CD4-positive, alpha-beta memory T cell (primary cell): ENCODE measurements around the gene GNG7. TPM values are rescaled to one million over a fixed set of nuclear protein-coding genes. Genes with fewer than 3 reads are reported as not detected.

Experiments
- CTCF ChIA-PET: fragments of 350-600 bp; sonication (Branson Sonifier 250); formaldehyde crosslinking; loops from one replicate; lab custom pipeline; 2021; ENCODE audit warnings: inconsistent platforms; ENCODE audit not compliant: partially characterized antibody; lab: Charles Lee
- POLR2A ChIA-PET: fragments of 350-600 bp; sonication (Branson Sonifier 250); formaldehyde crosslinking; loops from one replicate; lab custom pipeline; 2021; ENCODE audit not compliant: partially characterized antibody; lab: Charles Lee
- DNase-seq, 5 donors: peaks; one replicate each; pipeline versions ENCODE4 v3.0.0 to v3.0.0-alpha.2; 2020 to 2022; ENCODE audit warnings: mixed read lengths in 1 of 5
- H3K27ac ChIP-seq: one replicate; pipeline ENCODE4 v1.7.0; 2013; ENCODE audit warnings: low read depth, low read length
- H3K27me3 ChIP-seq: 2 replicates; pipeline ENCODE4 v1.7.0; 2013; ENCODE audit warnings: mild to moderate bottlenecking, low read length, moderate library complexity; ENCODE audit not compliant: insufficient read depth
- H3K36me3 ChIP-seq: 2 replicates; pipeline ENCODE4 v1.7.0; 2013; ENCODE audit warnings: mild to moderate bottlenecking, low read length, moderate library complexity; ENCODE audit not compliant: insufficient read depth
- H3K4me1 ChIP-seq: 2 replicates; pipeline ENCODE4 v1.7.0; 2013; ENCODE audit warnings: mild to moderate bottlenecking, low read length, moderate library complexity; ENCODE audit not compliant: insufficient read depth
- H3K4me3 ChIP-seq, 2 donors: one replicate each; pipeline ENCODE4 v1.7.0; 2013; ENCODE audit warnings: low read length in 2 of 2, mild to moderate bottlenecking in 1 of 2
- H3K9me3 ChIP-seq, 2 donors: one replicate each; pipeline ENCODE4 v1.7.0; 2013; ENCODE audit warnings: low read length in 2 of 2, control low read depth in 1 of 2; ENCODE audit not compliant: control insufficient read depth in 1 of 2
- H3K27ac Mint-ChIP-seq, 7 donors: one replicate each; pipeline ENCODE4 v1.8.0; 2020 to 2021; ENCODE audit warnings: mixed read lengths in 7 of 7, mild to moderate bottlenecking in 6 of 7, inconsistent platforms in 3 of 7, moderate library complexity in 3 of 7
- H3K27me3 Mint-ChIP-seq, 2 donors: one replicate each; pipeline ENCODE4 v1.8.0; 2020 to 2021; ENCODE audit warnings: mixed read lengths in 2 of 2
- H3K36me3 Mint-ChIP-seq, 2 donors: one replicate each; pipeline ENCODE4 v1.8.0; 2020 to 2021; ENCODE audit warnings: mixed read lengths in 2 of 2, inconsistent platforms in 1 of 2, mild to moderate bottlenecking in 1 of 2
- H3K4me1 Mint-ChIP-seq, 4 donors: one replicate each; pipeline ENCODE4 v1.8.0; 2020 to 2021; ENCODE audit warnings: mixed read lengths in 4 of 4, mild to moderate bottlenecking in 1 of 4
- H3K4me3 Mint-ChIP-seq, 8 donors: one replicate each; pipeline ENCODE4 v1.8.0; 2020 to 2021; ENCODE audit warnings: mixed read lengths in 8 of 8, mild to moderate bottlenecking in 7 of 8, moderate library complexity in 6 of 8, inconsistent platforms in 3 of 8
- H3K9me3 Mint-ChIP-seq, 8 donors: one replicate each; pipeline ENCODE4 v1.8.0; 2020 to 2021; ENCODE audit warnings: mixed read lengths in 8 of 8, mild to moderate bottlenecking in 5 of 8, inconsistent platforms in 3 of 8, moderate library complexity in 1 of 8
- intact Hi-C: fragments of 100-400 bp; cut with micrococcal nuclease; formaldehyde crosslinking; loops from one replicate; pipeline ENCODE4 v1.15.1; 2023
- polyA plus RNA-seq, 2 donors: library from polyadenylated mRNA; unstranded; fragments of 300-500 nt; fragmentation: Illumina TruSeq; gene quantifications; one replicate each; pipeline ENCODE4 v1.2.3, GENCODE V29; 2021
- total RNA-seq, 2 experiments: library from RNA; stranded (reverse); gene quantifications; one replicate each; pipeline ENCODE4 v1.2.3, GENCODE V29; 2021

GNG7 gene
- total and polyA plus RNA-seq, 4 experiments from 2014 or later: 1.9 to 4.2 (median 3.2) TPM

GRCh38 chr19:2721570-2722540 is 19.4 kb upstream of the GNG7 start:
- H3K4me3 ChIP-seq: no peak overlapping the region
- Mint-ChIP-seq H3K9me3 (no peaks in the 10 kb centered on the region), H3K27me3 (peaks cover 19 to 21% of the 10 kb centered on the region in 2 donors), H3K36me3 (no peaks in the 10 kb centered on the region), H3K4me3 (peak overlapping the region in 7 of 8 donors; percentile 17 to 70 (median 51)), H3K27ac (no peak overlapping the region), H3K4me1 (peaks cover 1 to 10% (median 4%) of the 10 kb centered on the region in 4 donors)
- no peaks in the 10 kb centered on the region for H3K36me3 ChIP-seq
- DNase-seq: no peak
- CTCF ChIA-PET: no interaction called here
- H3K4me1 ChIP-seq: no peaks in the 10 kb centered on the region
- no peak overlapping the region for H3K27ac ChIP-seq
- POLR2A ChIA-PET: interaction anchor here (0.6 kb wide), 1 partner anchor 245 kb away, joined by 3 read pairs; no protein-coding TSS in a partner anchor
- peaks cover 5% of the 10 kb centered on the region for H3K27me3 ChIP-seq
- no peaks in the 10 kb centered on the region for H3K9me3 ChIP-seq
- intact Hi-C loops: no loop called here

- H3K4me1 Mint-ChIP-seq: peaks cover 1 to 10% (median 4%) of the 10 kb centered on the region in 4 donors
- H3K9me3 Mint-ChIP-seq: peaks cover 0 to under 1% (median 0%) of the 10 kb centered on the region in 8 donors
- H3K27me3 ChIP-seq: peaks cover 5% of the 10 kb centered on the region
- no peak for DNase-seq
- no peaks in the 10 kb centered on the region for H3K36me3 ChIP-seq
- H3K27me3 Mint-ChIP-seq: peaks cover 18 to 19% of the 10 kb centered on the region in 2 donors
- H3K4me1 ChIP-seq: no peaks in the 10 kb centered on the region
- H3K9me3 ChIP-seq: no peaks in the 10 kb centered on the region
- ChIA-PET POLR2A (no interaction called here), CTCF (no interaction called here)
- H3K27ac Mint-ChIP-seq: no peak within 1 kb of the TSS
- H3K4me3 Mint-ChIP-seq: peak within 1 kb of the TSS in 7 of 8 donors; percentile 17 to 70 (median 51)
- H3K4me3 ChIP-seq: no peak within 1 kb of the TSS
- H3K27ac ChIP-seq: no peak within 1 kb of the TSS
- H3K36me3 Mint-ChIP-seq: peaks cover 0 to under 1% of the 10 kb centered on the region in 2 donors
- intact Hi-C loops: no loop called here
These were observed 18.5 kb upstream of the GNG7 start, which contains the start of gene DIRAS1 for GRCh38 chr19:2720777-2721569. Gene DIRAS1, minus strand, starts transcription at chr19:2721372. Its CDS starts 3,566 bp downstream, at chr19:2717806.

GRCh38 chr19:2719920-2720776 is 17.7 kb upstream of the GNG7 start:
- ChIA-PET POLR2A (no interaction called here), CTCF (no interaction called here)
- peaks cover 0 to 9% (median 6%) of the 10 kb centered on the region in 8 donors for H3K9me3 Mint-ChIP-seq
- H3K27me3 ChIP-seq: peaks cover 5% of the 10 kb centered on the region
- H3K36me3 ChIP-seq: no peaks in the 10 kb centered on the region
- no peak overlapping the region for H3K27ac Mint-ChIP-seq
- H3K4me3 Mint-ChIP-seq: peak overlapping the region in 5 of 8 donors; percentile 51 to 69 (median 67)
- peaks cover 17 to 22% of the 10 kb centered on the region in 2 donors for H3K27me3 Mint-ChIP-seq
- peaks cover 1 to 10% (median 7%) of the 10 kb centered on the region in 4 donors for H3K4me1 Mint-ChIP-seq
- no peak overlapping the region for H3K27ac ChIP-seq
- peaks cover 0 to 5% of the 10 kb centered on the region in 2 donors for H3K36me3 Mint-ChIP-seq
- intact Hi-C loops: no loop called here
- no peaks in the 10 kb centered on the region for H3K9me3 ChIP-seq
- no peaks in the 10 kb centered on the region for H3K4me1 ChIP-seq
- no peak overlapping the region for H3K4me3 ChIP-seq
- DNase-seq: no peak

- ChIA-PET POLR2A (no interaction called here), CTCF (no interaction called here)
- no peak for DNase-seq
- no peaks in the 10 kb centered on the region for H3K9me3 ChIP-seq
- peaks cover 0 to 5% of the 10 kb centered on the region in 2 donors for H3K36me3 Mint-ChIP-seq
- H3K27ac Mint-ChIP-seq: no peak overlapping the region
- H3K27ac ChIP-seq: no peak overlapping the region
- peaks cover 5% of the 10 kb centered on the region for H3K27me3 ChIP-seq
- no peaks in the 10 kb centered on the region for H3K4me1 ChIP-seq
- H3K4me3 ChIP-seq: no peak overlapping the region
- intact Hi-C loops: no loop called here
- H3K4me3 Mint-ChIP-seq: no peak overlapping the region
- no peaks in the 10 kb centered on the region for H3K36me3 ChIP-seq
- peaks cover 0 to 11% (median 6%) of the 10 kb centered on the region in 8 donors for H3K9me3 Mint-ChIP-seq
- H3K27me3 Mint-ChIP-seq: peaks cover 15 to 20% of the 10 kb centered on the region in 2 donors
- peaks cover under 1 to 11% (median 6%) of the 10 kb centered on the region in 4 donors for H3K4me1 Mint-ChIP-seq
These were observed 16.8 kb upstream of the GNG7 start for GRCh38 chr19:2719232-2719735.

GRCh38 chr19:2717638-2718541 is 15.4 kb upstream of the GNG7 start:
- H3K4me1 Mint-ChIP-seq: peaks cover 0 to 11% (median 6%) of the 10 kb centered on the region in 4 donors
- intact Hi-C loops: no loop called here
- Histone ChIP-seq H3K27ac (no peak overlapping the region), H3K36me3 (no peaks in the 10 kb centered on the region), H3K4me3 (no peak overlapping the region), H3K9me3 (no peaks in the 10 kb centered on the region), H3K27me3 (peaks cover 5% of the 10 kb centered on the region), H3K4me1 (no peaks in the 10 kb centered on the region)
- peaks cover 0 to 5% of the 10 kb centered on the region in 2 donors for H3K36me3 Mint-ChIP-seq
- H3K27me3 Mint-ChIP-seq: peaks cover 13 to 17% of the 10 kb centered on the region in 2 donors
- ChIA-PET POLR2A (interaction anchor here (1.0 kb wide), 1 partner anchor 16 kb away, joined by 3 read pairs; the partner anchor contains the start of gene GNG7), CTCF (no interaction called here)
- no peak overlapping the region for H3K27ac Mint-ChIP-seq
- H3K9me3 Mint-ChIP-seq: peaks cover 0 to 11% (median 6%) of the 10 kb centered on the region in 8 donors
- DNase-seq: no peak
- no peak overlapping the region for H3K4me3 Mint-ChIP-seq
